Kidney capillary endothelial cell (primary cell): ENCODE results near the gene ZSCAN31.
"Not testable (repeated sequence)": the region's sequence is repeated elsewhere in the genome, so short reads cannot be mapped to it uniquely, and the experiment has no call there.

Source experiments
- DNase-seq: peaks from one replicate; pipeline ENCODE4 v3.0.0-alpha.2; 2018; ENCODE audit warnings: low spot score

ZSCAN31 gene

DNA sequence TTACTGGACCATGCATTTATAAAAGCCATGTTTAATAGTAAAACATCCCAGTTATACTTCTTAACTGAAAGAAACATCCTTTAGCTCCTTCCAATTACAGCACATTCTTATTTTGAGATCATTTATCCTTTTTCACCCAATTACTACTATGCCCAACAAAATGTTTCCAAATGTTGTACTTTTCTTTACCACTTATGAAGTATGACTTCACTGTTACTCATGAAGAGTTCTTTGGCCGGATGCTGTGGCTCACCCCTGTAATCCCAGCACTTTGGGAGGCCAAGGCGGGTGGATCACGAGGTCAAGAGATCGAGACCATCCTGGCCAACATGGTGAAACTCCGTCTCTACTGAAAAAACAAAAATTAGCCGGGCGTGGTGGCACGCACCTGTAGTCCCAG, 18.1 kb downstream of the ZSCAN31 start:
- DNase-seq: not testable (repeated sequence)

DNA sequence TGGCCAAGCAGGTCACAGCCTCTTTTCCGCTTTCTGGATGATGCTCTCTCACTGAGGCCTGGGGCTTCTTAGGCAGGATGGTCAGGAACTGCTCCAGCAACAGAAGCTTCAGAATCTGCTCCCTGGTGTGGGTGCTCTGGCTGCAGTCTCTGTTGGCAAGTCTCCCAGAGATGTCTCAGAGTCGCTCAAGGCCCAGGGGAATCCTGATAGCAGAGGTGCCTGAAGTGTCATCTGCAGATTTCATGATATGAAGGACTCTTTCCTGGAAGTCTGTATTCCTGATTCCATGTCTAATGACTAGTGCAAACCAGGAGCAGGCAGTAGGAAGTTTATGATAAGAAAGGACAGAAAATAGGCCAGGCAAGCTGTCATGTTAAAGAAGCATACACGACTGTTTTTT, 20.3 kb downstream of the ZSCAN31 start:
- DNase-seq: no peak

DNA sequence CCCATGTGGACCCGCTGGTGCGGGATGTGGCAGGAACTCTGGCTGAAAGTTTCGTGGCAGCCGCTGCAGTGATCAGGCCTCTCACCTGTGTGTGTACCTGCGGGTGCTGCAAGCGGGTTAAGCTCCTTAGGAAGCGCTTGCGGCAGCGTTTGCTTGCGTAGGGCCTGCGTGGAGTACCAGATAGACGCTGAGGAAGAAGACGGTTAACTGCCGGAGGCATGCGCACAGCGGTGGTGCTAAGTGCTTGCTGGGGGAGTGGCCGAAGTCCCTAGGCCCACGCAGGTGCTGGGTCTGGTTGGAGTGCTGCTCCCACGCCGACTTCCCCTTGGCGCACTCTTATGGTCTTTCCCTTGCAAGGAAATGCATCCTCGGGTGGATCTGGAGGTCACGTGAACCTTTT, 23.0 kb downstream of the ZSCAN31 start:
- DNase-seq: no peak

DNA sequence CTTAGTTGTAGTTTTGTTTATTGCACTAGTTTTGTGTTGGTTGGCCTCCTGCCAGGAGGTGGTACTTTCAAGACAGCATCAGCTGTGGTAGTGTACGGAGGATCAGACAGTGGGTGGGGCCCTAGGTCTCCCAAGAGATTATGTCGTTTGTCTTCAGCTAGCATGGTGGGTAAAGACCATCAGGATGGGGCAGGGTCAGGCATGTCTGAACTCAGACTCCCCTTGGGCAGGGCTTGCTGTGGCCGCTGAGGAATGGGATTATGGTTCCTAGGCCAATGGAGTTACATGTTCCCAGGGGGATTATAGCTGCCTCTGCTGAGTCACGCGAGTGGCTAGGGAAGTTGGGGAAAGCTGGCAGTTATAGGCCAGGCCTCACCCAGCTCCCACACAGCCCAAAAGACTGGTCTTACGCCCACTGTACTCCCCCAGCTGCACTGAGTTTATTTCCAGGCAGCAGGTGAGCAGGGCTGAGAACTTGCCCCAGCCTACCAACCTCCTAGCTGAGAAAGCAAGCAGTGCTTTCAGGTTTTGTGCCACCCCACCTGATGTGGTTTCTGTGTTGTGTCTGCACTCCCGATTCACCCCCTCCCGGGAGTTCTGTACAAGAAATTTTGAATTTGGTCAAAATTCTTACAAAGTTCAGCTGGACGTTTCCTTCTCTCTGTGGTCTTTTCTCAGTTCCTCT, 24.7 kb downstream of the ZSCAN31 start:
- no peak for DNase-seq

DNA sequence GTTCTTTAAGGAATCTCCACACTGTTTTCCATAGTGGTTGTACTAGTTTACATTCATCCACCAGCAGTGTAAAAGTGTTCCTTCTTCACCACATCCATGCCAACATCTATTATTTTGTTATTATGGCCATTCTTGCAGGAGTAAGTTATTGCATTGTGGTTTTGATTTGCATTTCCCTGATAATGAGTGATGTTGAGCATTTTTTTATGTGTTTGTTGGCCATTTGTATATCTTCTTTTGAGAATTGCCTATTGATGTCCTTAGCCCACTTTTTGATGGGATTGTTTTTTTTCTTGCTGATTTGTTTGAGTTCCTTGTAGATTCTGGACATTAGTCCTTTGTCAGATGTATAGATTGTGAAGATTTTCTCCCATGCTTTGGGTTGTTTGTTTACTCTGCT, 29.6 kb downstream of the ZSCAN31 start:
- DNase-seq: not testable (repeated sequence)

DNA sequence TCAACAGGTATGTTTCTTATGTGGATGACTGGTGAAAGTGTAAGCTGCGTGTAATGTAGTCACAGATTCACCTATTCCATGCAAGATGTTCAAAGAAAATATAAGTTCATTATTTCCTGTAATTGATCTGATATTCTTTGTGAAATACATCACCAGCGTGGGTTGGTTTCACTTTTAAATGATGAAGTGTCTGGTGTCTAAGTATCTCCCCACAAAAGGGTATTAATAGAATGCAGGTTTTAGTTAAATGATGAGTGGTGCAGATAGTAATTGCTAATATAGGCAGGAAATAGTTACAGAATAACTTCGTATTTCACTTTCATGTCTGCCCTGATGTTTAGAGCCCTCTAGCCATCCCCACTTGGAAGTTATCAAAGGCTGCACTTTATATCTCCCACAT, 32.4 kb downstream of the ZSCAN31 start:
- no peak for DNase-seq

DNA sequence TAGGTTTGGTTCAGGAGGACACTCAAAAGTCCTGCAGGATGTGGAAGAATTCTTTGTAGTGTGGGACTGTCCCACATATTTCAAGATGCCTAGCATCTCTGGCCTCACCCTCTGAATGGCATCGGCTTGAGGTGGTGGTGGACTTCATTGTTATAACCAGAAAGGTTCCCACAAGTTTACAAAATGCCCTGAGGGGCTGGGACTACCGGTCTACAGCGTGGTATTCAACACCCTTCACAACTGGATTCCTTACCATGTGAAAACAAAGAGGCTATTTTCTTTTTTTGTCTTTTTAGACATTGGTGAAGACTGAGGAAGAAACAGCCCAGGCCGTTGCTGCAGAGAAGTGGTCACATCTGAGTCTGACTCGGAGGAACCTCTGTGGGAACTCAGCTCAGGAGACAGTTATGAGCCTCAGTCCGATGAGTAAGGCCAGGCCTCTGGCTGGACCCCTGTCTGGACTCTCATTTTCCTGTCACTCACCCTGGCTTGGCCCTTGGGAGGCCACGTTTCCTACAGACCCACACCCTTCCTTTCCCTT, 39.4 kb downstream of the ZSCAN31 start:
- no peak for DNase-seq

DNA sequence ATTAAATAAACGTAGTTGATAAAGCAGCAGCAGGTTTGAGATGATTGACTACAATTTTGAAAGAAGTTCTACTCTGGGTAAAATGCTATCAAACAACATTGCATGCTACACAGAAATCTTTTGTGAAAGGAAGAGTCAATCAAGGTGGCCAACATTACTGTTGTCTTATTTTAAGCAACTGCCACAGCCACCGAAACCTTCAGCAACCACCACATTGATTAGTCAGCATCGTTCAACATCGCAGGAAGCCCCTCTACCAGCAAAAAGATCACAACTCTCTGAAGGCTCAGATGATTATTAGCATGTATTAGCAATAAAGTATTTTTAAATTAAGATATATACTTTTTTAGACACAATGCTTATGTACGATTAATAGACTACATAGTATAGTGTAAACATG, 40.6 kb downstream of the ZSCAN31 start:
- DNase-seq: no peak

DNA sequence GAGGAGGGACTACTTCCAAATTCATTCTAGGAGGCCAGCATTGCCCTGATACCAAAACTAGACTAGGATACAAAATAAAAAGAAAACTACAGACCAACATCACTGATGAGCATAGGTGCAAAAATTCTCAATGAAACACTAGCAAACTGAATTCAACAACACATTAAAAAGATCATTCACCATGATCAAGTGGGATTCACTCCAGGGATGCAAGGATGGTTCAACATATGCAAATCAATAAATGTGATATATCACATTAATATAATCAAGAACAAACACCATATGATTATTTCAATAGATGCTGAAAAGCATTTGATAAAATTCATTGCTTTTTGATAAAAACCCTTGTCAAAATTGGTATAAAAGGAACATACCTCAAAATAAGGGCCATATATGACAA, 44.4 kb downstream of the ZSCAN31 start:
- no peak for DNase-seq

DNA sequence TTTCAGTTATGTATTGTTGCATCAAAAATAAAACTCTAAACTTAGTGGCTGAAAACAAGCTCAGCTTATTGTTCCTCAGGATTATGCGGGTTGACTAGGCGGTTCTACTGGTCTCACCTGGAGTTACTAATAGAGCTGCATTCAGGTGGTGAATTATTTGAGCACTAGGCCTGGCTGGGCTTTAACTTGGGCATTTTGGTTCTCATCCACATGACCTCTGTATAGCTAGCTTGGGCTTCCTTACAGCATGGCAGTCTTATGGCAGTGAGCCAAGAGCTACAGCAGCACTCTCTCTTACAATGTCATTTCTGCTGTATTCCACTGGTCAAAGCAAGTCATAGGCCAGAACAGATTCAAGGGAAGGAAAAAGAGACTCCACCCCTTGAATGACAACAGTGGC, 53.0 kb downstream of the ZSCAN31 start:
- no peak for DNase-seq

DNA sequence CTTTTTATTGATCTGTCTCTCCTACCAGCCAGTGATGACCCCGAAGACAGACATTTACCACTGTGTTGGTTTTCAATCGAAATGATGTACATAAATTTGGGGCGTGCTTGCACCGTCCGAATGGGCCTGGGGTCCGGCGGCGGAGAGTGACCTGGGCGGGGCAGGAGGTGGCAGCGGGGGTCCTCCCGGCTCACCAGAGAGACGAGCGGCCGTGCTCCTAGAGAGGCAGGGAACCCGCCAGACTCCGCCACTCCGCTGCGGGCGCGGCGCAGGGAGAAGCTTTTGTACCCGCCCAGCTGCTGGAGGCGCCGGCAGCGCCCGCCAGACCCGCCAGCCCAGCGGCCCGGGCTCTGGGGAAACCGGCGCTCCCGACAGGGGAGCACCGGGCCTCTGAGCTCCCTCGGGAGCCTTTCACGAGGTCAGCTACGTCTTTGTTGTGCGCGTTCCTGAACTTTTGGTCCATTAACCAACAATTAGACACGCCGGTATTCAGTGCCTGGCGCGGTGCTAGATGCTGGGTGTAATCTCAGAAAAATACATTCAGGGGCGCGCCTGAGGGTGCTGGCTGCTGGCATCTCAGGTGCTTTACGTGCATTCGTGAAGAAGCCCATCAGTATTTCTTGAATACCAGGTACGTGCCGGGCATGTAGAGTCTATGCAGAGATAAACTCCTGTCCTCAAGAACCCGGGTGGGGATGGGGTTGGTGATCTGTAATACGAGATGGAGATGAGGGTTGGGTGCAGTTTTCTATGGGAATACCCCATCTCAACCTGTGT, 54.5 kb downstream of the ZSCAN31 start, which contains the start of gene PGBD1:
PGBD1 (plus strand) TSS at position 285 of the 777 bp plus-strand sequence. CDS start 2,242 bp downstream, outside the sequence.
- peak; percentile 69 for DNase-seq

DNA sequence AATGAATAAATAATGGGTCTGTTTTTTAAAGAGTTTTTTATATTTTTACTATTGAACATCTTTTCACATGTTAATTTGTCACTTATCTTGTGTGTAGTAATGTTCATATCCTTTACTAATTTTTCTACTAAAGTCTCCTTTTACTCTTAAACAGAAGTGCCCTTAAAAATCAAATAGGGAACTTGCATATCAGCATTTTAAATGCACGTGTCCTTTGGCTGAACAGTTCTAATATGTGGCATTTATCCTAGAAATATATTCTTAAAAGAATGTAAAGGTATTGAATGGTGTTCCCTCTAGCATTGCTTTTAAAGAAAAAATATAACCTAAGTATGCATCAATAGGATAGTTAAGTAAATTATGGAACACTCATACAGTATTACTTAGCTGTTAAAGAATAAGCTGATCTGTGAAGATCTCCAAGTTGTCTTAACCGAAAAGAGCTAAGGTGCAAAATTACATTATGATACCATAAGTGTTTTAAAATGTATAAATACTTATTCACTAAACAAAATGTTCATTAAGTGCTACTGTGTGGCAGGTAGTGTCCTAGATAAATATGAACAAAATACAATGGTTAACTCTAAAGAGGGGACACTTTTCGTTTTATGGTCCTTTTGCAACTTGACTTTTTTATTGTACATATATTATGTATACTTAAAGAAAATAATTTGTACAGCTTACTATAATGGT, 55.2 kb downstream of the ZSCAN31 start:
- no peak for DNase-seq

DNA sequence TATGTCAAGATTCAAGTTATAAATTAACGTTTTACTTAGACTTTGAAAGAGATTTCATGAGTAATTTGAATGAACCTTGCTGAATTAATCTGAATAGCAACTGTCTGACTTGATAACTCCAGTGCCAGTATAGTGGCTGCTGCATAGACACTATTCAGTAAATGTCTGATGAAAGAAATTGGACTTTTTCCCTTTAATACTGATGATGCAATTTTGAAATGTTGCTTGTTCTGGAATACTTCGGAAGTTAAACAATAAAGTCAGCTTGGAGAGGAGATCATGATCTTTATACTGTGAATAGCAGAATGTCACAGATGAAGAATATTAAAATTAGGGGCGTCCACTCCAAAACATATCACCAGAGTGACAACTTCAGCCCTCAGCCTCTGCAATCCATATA, 58.2 kb downstream of the ZSCAN31 start:
- no peak for DNase-seq

DNA sequence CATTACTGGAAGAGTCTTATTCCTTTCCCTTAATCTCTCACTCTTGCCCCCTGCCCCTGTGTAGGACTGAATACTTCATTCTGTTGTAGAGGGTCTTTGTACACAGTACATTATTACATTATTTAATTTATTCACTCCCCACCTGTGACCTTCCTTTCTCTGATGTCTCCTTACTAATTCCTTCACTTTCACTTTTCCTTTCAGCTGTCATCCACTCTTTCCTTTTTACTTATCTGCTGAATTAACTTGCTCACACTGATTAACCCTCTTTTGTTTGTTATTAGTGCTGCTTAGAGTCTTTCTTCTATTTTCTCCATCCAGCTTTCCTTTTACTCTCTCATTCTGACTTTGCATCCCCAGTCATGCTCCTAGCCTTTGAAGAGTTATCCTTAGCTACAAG, 61.1 kb downstream of the ZSCAN31 start:
- no peak for DNase-seq
